ENCODE results near the gene COL5A1.

- TF ChIP-seq, protein P1, sequence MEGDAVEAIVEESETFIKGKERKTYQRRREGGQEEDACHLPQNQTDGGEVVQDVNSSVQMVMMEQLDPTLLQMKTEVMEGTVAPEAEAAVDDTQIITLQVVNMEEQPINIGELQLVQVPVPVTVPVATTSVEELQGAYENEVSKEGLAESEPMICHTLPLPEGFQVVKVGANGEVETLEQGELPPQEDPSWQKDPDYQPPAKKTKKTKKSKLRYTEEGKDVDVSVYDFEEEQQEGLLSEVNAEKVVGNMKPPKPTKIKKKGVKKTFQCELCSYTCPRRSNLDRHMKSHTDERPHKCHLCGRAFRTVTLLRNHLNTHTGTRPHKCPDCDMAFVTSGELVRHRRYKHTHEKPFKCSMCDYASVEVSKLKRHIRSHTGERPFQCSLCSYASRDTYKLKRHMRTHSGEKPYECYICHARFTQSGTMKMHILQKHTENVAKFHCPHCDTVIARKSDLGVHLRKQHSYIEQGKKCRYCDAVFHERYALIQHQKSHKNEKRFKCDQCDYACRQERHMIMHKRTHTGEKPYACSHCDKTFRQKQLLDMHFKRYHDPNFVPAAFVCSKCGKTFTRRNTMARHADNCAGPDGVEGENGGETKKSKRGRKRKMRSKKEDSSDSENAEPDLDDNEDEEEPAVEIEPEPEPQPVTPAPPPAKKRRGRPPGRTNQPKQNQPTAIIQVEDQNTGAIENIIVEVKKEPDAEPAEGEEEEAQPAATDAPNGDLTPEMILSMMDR (conservative IDR thresholded peaks at IDR 0.05 in 1 of 2, IDR thresholded peaks at IDR 0.05 in 1 of 2; ENCODE audit: low read depth in 1 of 2, low read length in 2 of 2) = no peak
- TF ChIP-seq EZH2 (IDR thresholded peaks at IDR 0.05; ENCODE audit: low read length, missing control alignments) = no peak
Measured at GRCh38 chr9:134637696-134638501, 3.7 kb upstream of the COL5A1 start.

Measured in fibroblast of lung (primary cell).